Neural cell (in vitro differentiated cells): Measurements from ENCODE around the gene JMJD6. TPM values are rescaled to one million over a fixed set of nuclear protein-coding genes. Genes with fewer than 3 reads are reported as not detected.
A peak's percentile ranks its signal among the peaks of the same experiment; 100 is the strongest.

Experiments
- H2AFZ ChIP-seq: fragments of 200-600, 300-800 bp; sonication (generic), shearing (Covaris generic); 2 replicates; pipeline ENCODE4 v1.6.0; 2014; ENCODE audit warnings: low read depth, mild to moderate bottlenecking, antibody characterized with exemption, low read length, moderate library complexity
- H3F3A ChIP-seq: fragments of 200-600 bp; shearing (Covaris generic); 2 replicates; pipeline ENCODE4 v1.6.1; 2016; ENCODE audit warnings: mild to moderate bottlenecking, moderate library complexity, mixed read lengths, antibody characterized with exemption, low read length; ENCODE audit not compliant: insufficient read depth, poor library complexity, severe bottlenecking
- H3K27ac ChIP-seq: fragments of 200-600, 300-800 bp; sonication (generic), shearing (Covaris generic); 2 replicates; pipeline ENCODE4 v1.5.1; 2014; ENCODE audit warnings: mild to moderate bottlenecking, low read length, moderate library complexity
- H3K27me3 ChIP-seq: fragments of 300-800, 200-600 bp; sonication (generic), shearing (Covaris generic); 2 replicates; pipeline ENCODE4 v1.6.0; 2014; ENCODE audit warnings: mild to moderate bottlenecking, low read depth, low read length, moderate library complexity; ENCODE audit not compliant: insufficient read depth
- H3K36me3 ChIP-seq: fragments of 300-800, 200-600 bp; sonication (generic), shearing (Covaris generic); 2 replicates; pipeline ENCODE4 v1.5.1; 2014; ENCODE audit warnings: mild to moderate bottlenecking, antibody characterized with exemption, low read length, moderate library complexity; ENCODE audit not compliant: insufficient read depth
- H3K4me2 ChIP-seq: fragments of 300-800, 200-600 bp; sonication (generic), shearing (Covaris generic); 2 replicates; pipeline ENCODE4 v1.6.0; 2014; ENCODE audit warnings: mild to moderate bottlenecking, low read length
- H3K4me3 ChIP-seq: fragments of 300-800, 200-600 bp; sonication (generic), shearing (Covaris generic); 2 replicates; pipeline ENCODE4 v1.5.1; 2014; ENCODE audit warnings: mild to moderate bottlenecking, low read length, moderate library complexity
- H3K79me2 ChIP-seq: fragments of 200-600 bp; shearing (Covaris generic); replicated peaks from 2 replicates; pipeline ENCODE4 v1.6.0; 2014; ENCODE audit warnings: mild to moderate bottlenecking, low read length, moderate library complexity; ENCODE audit not compliant: insufficient read depth
- H3K9ac ChIP-seq: fragments of 300-800, 200-600 bp; sonication (generic), shearing (Covaris generic); 2 replicates; pipeline ENCODE4 v1.6.1; 2016; ENCODE audit warnings: mild to moderate bottlenecking, low read length, mixed read lengths
- H3K9me2 ChIP-seq: fragments of 200-600 bp; shearing (Covaris generic); 2 replicates; pipeline ENCODE4 v1.6.1; 2016; ENCODE audit warnings: mild to moderate bottlenecking, low read length, mixed read lengths; ENCODE audit not compliant: insufficient read depth
- H3K9me3 ChIP-seq: fragments of 200-600, 300-800 bp; sonication (generic), shearing (Covaris generic); 2 replicates; pipeline ENCODE4 v1.6.1; 2016; ENCODE audit warnings: mild to moderate bottlenecking, mixed run types, low read length, moderate library complexity, mixed read lengths
- H4K20me1 ChIP-seq: fragments of 200-600 bp; shearing (Covaris generic); 2 replicates; pipeline ENCODE4 v1.6.1; 2016; ENCODE audit warnings: mild to moderate bottlenecking, mixed run types; ENCODE audit not compliant: insufficient read depth
- EP300 ChIP-seq: fragments of 450-650 bp; conservative IDR thresholded peaks from 2 replicates; pipeline ENCODE4 v1.6.1; 2014; ENCODE audit warnings: antibody characterized with exemption, mild to moderate bottlenecking, moderate library complexity; ENCODE audit not compliant: poor library complexity, severe bottlenecking
- EZH2 ChIP-seq: fragments of 200-600, 300-800 bp; shearing (Covaris generic), sonication (generic); IDR thresholded peaks from 2 replicates; pipeline ENCODE4 v1.6.1; 2014; ENCODE audit warnings: antibody characterized with exemption, low read length, borderline replicate concordance, mild to moderate bottlenecking; ENCODE audit not compliant: insufficient read depth, poor library complexity, severe bottlenecking
- MXI1 ChIP-seq: fragments of 450-650 bp; conservative IDR thresholded peaks from 2 replicates; pipeline ENCODE4 v1.6.1; 2014; ENCODE audit warnings: antibody characterized with exemption, mild to moderate bottlenecking; ENCODE audit not compliant: poor library complexity, severe bottlenecking
- POLR2AphosphoS5 ChIP-seq: IDR thresholded peaks from 2 replicates; pipeline ENCODE4 v1.6.1; 2012
- RAD21 ChIP-seq: fragments of 450-650 bp; conservative IDR thresholded peaks from 2 replicates; pipeline ENCODE4 v1.6.1; 2014; ENCODE audit warnings: antibody characterized with exemption, mild to moderate bottlenecking, moderate library complexity
- SMC3 ChIP-seq: fragments of 450-650 bp; conservative IDR thresholded peaks from 2 replicates; pipeline ENCODE4 v1.6.1; 2014; ENCODE audit warnings: antibody characterized with exemption, mild to moderate bottlenecking, moderate library complexity; ENCODE audit not compliant: poor library complexity
- TAF1 ChIP-seq: IDR thresholded peaks from 2 replicates; pipeline ENCODE4 v1.6.1; 2012; ENCODE audit warnings: low read depth
- polyA plus RNA-seq: library from polyadenylated mRNA; depleted of rRNA; stranded (reverse); fragments of >200 nt; gene quantifications from 2 replicates; pipeline ENCODE4 v1.2.3, GENCODE V29; 2014
- TF ChIP-seq, protein P1 (sequence below): fragments of 450-650 bp; IDR thresholded peaks from 2 replicates; pipeline ENCODE4 v1.5.1; 2014; ENCODE audit warnings: antibody characterized with exemption, mild to moderate bottlenecking, moderate library complexity; ENCODE audit not compliant: poor library complexity, severe bottlenecking
- TF ChIP-seq, protein P2 (sequence below): IDR thresholded peaks from 2 replicates; pipeline ENCODE4 v1.6.1; 2012; ENCODE audit warnings: borderline replicate concordance

JMJD6 gene
- polyA plus RNA-seq, 1 donor from 2014 or later: 21.7 TPM

DNA sequence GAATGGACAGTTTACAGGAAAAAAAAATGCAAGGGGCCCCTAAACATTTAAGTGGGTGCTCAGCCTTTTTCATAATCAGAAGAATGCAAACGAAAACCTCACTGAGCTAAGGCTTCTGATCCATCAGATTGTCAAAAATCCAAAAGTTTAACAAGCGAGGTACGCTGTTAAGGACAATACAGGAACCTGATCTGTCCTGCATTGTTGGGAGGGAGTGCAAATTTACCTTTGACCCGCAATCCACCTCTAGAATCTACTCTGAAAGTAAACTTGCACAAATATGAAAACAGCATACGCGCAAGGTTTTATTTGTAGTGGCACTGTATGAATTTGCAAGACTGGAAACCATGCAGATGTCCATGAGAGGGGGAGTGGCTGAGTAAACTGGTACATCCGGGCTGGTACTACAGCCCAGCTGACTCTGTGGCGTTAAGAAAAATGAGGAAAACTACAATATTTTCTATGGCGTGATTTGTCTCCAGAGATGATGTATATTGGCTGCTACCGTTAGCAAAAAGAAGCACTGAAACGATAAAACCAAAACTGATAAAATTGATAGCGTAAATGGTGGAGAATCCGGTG, 54.0 kb downstream of the JMJD6 start:
- TF ChIP-seq, protein P1, sequence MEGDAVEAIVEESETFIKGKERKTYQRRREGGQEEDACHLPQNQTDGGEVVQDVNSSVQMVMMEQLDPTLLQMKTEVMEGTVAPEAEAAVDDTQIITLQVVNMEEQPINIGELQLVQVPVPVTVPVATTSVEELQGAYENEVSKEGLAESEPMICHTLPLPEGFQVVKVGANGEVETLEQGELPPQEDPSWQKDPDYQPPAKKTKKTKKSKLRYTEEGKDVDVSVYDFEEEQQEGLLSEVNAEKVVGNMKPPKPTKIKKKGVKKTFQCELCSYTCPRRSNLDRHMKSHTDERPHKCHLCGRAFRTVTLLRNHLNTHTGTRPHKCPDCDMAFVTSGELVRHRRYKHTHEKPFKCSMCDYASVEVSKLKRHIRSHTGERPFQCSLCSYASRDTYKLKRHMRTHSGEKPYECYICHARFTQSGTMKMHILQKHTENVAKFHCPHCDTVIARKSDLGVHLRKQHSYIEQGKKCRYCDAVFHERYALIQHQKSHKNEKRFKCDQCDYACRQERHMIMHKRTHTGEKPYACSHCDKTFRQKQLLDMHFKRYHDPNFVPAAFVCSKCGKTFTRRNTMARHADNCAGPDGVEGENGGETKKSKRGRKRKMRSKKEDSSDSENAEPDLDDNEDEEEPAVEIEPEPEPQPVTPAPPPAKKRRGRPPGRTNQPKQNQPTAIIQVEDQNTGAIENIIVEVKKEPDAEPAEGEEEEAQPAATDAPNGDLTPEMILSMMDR: no peak
- TF ChIP-seq MXI1 (no peak), SMC3 (no peak), RAD21 (no peak), EP300 (no peak)
- TF ChIP-seq, protein P2, sequence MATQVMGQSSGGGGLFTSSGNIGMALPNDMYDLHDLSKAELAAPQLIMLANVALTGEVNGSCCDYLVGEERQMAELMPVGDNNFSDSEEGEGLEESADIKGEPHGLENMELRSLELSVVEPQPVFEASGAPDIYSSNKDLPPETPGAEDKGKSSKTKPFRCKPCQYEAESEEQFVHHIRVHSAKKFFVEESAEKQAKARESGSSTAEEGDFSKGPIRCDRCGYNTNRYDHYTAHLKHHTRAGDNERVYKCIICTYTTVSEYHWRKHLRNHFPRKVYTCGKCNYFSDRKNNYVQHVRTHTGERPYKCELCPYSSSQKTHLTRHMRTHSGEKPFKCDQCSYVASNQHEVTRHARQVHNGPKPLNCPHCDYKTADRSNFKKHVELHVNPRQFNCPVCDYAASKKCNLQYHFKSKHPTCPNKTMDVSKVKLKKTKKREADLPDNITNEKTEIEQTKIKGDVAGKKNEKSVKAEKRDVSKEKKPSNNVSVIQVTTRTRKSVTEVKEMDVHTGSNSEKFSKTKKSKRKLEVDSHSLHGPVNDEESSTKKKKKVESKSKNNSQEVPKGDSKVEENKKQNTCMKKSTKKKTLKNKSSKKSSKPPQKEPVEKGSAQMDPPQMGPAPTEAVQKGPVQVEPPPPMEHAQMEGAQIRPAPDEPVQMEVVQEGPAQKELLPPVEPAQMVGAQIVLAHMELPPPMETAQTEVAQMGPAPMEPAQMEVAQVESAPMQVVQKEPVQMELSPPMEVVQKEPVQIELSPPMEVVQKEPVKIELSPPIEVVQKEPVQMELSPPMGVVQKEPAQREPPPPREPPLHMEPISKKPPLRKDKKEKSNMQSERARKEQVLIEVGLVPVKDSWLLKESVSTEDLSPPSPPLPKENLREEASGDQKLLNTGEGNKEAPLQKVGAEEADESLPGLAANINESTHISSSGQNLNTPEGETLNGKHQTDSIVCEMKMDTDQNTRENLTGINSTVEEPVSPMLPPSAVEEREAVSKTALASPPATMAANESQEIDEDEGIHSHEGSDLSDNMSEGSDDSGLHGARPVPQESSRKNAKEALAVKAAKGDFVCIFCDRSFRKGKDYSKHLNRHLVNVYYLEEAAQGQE: no peak
- Histone ChIP-seq H3K4me3 (peak overlapping the region; percentile 76), H3K27me3 (no peaks in the 10 kb centered on the region), H3K9ac (peak overlapping the region; percentile 71), H4K20me1 (no peaks in the 10 kb centered on the region), H3K36me3 (no peaks in the 10 kb centered on the region), H2AFZ (peak overlapping the region; percentile 86), H3K4me2 (peak overlapping the region; percentile 95), H3F3A (no peaks in the 10 kb centered on the region), H3K9me2 (no peaks in the 10 kb centered on the region), H3K27ac (peak overlapping the region; percentile 54), H3K79me2 (no peaks in the 10 kb centered on the region), H3K9me3 (no peaks in the 10 kb centered on the region)

DNA sequence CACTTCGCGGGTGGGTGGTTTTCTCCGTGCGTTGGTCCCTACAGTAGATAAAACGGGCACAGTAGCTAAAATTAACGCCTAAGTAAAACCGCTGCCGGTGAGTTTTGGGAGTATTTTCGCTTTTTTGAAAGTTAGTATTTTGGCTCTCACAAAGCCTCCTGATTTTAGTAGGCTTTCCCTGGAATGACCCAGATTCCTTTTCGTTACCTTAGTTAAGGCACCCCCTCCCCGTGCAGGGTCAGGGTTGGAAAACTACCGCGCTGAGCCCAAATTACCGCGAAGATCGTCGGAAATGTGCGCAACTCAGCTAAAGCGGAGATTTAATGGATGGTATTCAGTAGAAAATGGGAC, 54.5 kb downstream of the JMJD6 start:
- no peaks in the 10 kb centered on the region for H4K20me1 ChIP-seq
- H3K27me3 ChIP-seq: no peaks in the 10 kb centered on the region
- no peaks in the 10 kb centered on the region for H3K9me3 ChIP-seq
- TF ChIP-seq RAD21 (no peak), EZH2 (no peak), SMC3 (no peak), POLR2AphosphoS5 (no peak), TAF1 (peak; percentile 4), MXI1 (peak; percentile 51)
- TF ChIP-seq, protein P1: no peak
- H3K79me2 ChIP-seq: no peaks in the 10 kb centered on the region
- H3K36me3 ChIP-seq: no peaks in the 10 kb centered on the region
- H3K4me2 ChIP-seq: peak overlapping the region; percentile 95
- H2AFZ ChIP-seq: peak overlapping the region; percentile 86
- H3K4me3 ChIP-seq: peak overlapping the region; percentile 76
- peak overlapping the region; percentile 54 for H3K27ac ChIP-seq
- H3K9ac ChIP-seq: peak overlapping the region; percentile 71
- no peaks in the 10 kb centered on the region for H3F3A ChIP-seq
- H3K9me2 ChIP-seq: no peaks in the 10 kb centered on the region
